NCI-H1092 (cell line): ENCODE measurements around the gene PIK3R5.
"Not testable (repeated sequence)": the region's sequence is repeated elsewhere in the genome, so short reads cannot be mapped to it uniquely, and the experiment has no call there.

Experiments
- DNase-seq: peaks from one replicate; lab custom pipeline; 2025; lab: John Stamatoyannopoulos, UW

Gene PIK3R5

GRCh38 chr17:8894673-8895578, 70.6 kb downstream of the PIK3R5 start:
- no peak for DNase-seq

GRCh38 chr17:8894202-8894671, 71.3 kb downstream of the PIK3R5 start:
- DNase-seq = no peak

- DNase-seq = no peak
Measured at GRCh38 chr17:8893621-8894201, 71.8 kb downstream of the PIK3R5 start.

- DNase-seq = no peak
Measured at GRCh38 chr17:8893059-8893458, 72.4 kb downstream of the PIK3R5 start.

- no peak for DNase-seq
Measured at GRCh38 chr17:8892338-8892690, 73.2 kb downstream of the PIK3R5 start.

- DNase-seq = no peak
Measured at GRCh38 chr17:8890671-8891070, 74.8 kb downstream of the PIK3R5 start.

GRCh38 chr17:8889458-8890210, 75.9 kb downstream of the PIK3R5 start:
- no peak for DNase-seq

GRCh38 chr17:8888704-8889302, 76.7 kb downstream of the PIK3R5 start:
- no peak for DNase-seq

- DNase-seq = no peak
Measured at GRCh38 chr17:8887834-8888703, 77.4 kb downstream of the PIK3R5 start.

GRCh38 chr17:8887301-8887700, 78.2 kb downstream of the PIK3R5 start:
- no peak for DNase-seq

- no peak for DNase-seq
Measured at GRCh38 chr17:8885967-8886684, 79.4 kb downstream of the PIK3R5 start.

- DNase-seq = not testable (repeated sequence)
Measured at GRCh38 chr17:8885163-8885966, 80.1 kb downstream of the PIK3R5 start.

- DNase-seq = no peak
Measured at GRCh38 chr17:8884336-8884990, 81.0 kb downstream of the PIK3R5 start.

GRCh38 chr17:8883353-8883752, 82.2 kb downstream of the PIK3R5 start:
- DNase-seq = no peak

- no peak for DNase-seq
Measured at GRCh38 chr17:8881606-8882005, 83.9 kb downstream of the PIK3R5 start.

- DNase-seq = no peak
Measured at GRCh38 chr17:8880466-8880865, 85.0 kb downstream of the PIK3R5 start.

- DNase-seq = no peak
Measured at GRCh38 chr17:8879410-8879809, 86.1 kb downstream of the PIK3R5 start.

- no peak for DNase-seq
Measured at GRCh38 chr17:8877984-8878383, 87.5 kb downstream of the PIK3R5 start.

- DNase-seq = no peak
Measured at GRCh38 chr17:8875957-8876356, 89.5 kb downstream of the PIK3R5 start.
